GOT3 (cell line): ENCODE measurements around the gene NF1.
"Not testable (repeated sequence)": the region's sequence is repeated elsewhere in the genome, so short reads cannot be mapped to it uniquely, and the experiment has no call there.

Experiments used
- DNase-seq: peaks from one replicate; lab custom pipeline; 2025; ENCODE audit warnings: mixed read lengths; lab: John Stamatoyannopoulos, UW

NF1 gene

GRCh38 chr17:31296142-31296541, 201.4 kb downstream of the NF1 start:
- no peak for DNase-seq

GRCh38 chr17:31297090-31297489, 202.3 kb downstream of the NF1 start, which contains the start of gene OMG:
OMG (minus strand) TSS chr17:31297239; CDS start chr17:31296331, 908 bp downstream.
- DNase-seq = no peak

GRCh38 chr17:31299624-31300023, 204.8 kb downstream of the NF1 start:
- DNase-seq = no peak

- no peak for DNase-seq
Measured at GRCh38 chr17:31307640-31308039, 212.9 kb downstream of the NF1 start.

GRCh38 chr17:31308372-31309334, 213.9 kb downstream of the NF1 start:
- DNase-seq = no peak

- DNase-seq = no peak
Measured at GRCh38 chr17:31309556-31309955, 214.8 kb downstream of the NF1 start.

GRCh38 chr17:31310260-31310659, 215.5 kb downstream of the NF1 start:
- DNase-seq = no peak

- DNase-seq = no peak
Measured at GRCh38 chr17:31310886-31311285, 216.1 kb downstream of the NF1 start.

- DNase-seq = no peak
Measured at GRCh38 chr17:31311526-31311925, 216.7 kb downstream of the NF1 start.

- not testable (repeated sequence) for DNase-seq
Measured at GRCh38 chr17:31312223-31312622, 217.4 kb downstream of the NF1 start.

- no peak for DNase-seq
Measured at GRCh38 chr17:31313982-31314781, 219.4 kb downstream of the NF1 start, which contains the start of gene EVI2B. EVI2B (minus strand) TSS chr17:31314054; CDS start chr17:31305609, 8,445 bp downstream.

- DNase-seq = no peak
Measured at GRCh38 chr17:31314782-31315100, 220.0 kb downstream of the NF1 start.

GRCh38 chr17:31318298-31318801, 223.6 kb downstream of the NF1 start:
- no peak for DNase-seq

- DNase-seq = no peak
Measured at GRCh38 chr17:31318851-31319661, 224.3 kb downstream of the NF1 start.

- DNase-seq = no peak
Measured at GRCh38 chr17:31320241-31320640, 225.5 kb downstream of the NF1 start.

- DNase-seq = no peak
Measured at GRCh38 chr17:31320791-31321190, 226.0 kb downstream of the NF1 start.

- DNase-seq = no peak
Measured at GRCh38 chr17:31321481-31321880, 226.7 kb downstream of the NF1 start, which contains the start of gene EVI2A. EVI2A (minus strand) TSS chr17:31321622; CDS start chr17:31319013, 2,609 bp downstream.

- DNase-seq = no peak
Measured at GRCh38 chr17:31321966-31322365, 227.2 kb downstream of the NF1 start.

GRCh38 chr17:31323551-31323950, 228.8 kb downstream of the NF1 start:
- no peak for DNase-seq

- DNase-seq = no peak
Measured at GRCh38 chr17:31327534-31328159, 232.9 kb downstream of the NF1 start.

GRCh38 chr17:31328160-31328535, 233.4 kb downstream of the NF1 start:
- DNase-seq = no peak
